Vagina (tissue), 2 donors: Measurements from ENCODE around the gene CLDN7. TPM values are rescaled to one million over a fixed set of nuclear protein-coding genes. Genes with fewer than 3 reads are reported as not detected.

ENCODE experiments used
- DNase-seq, 2 donors: peaks; one replicate each; pipeline ENCODE4 v3.0.0-alpha.2; 2017; ENCODE audit errors: extremely low spot score in 2 of 2
- H3K27ac ChIP-seq: fragments of 200-600 bp; sonication (generic); one replicate; pipeline ENCODE4 v1.5.1; 2019
- H3K27me3 ChIP-seq: fragments of 200-600 bp; sonication (generic); one replicate; pipeline ENCODE4 v1.5.1; 2019
- H3K36me3 ChIP-seq, 2 donors: fragments of 200-600 bp; sonication (generic); one replicate each; pipeline ENCODE4 v1.5.1; 2017 to 2019
- H3K4me1 ChIP-seq: fragments of 200-600 bp; sonication (generic); one replicate; pipeline ENCODE4 v1.5.1; 2019
- H3K4me3 ChIP-seq, 2 donors: fragments of 200-600 bp; sonication (generic); 1 replicate in 1 of 2; 2 replicates in 1 of 2; pipeline ENCODE4 v1.5.1; 2016 to 2019
- H3K9me3 ChIP-seq: fragments of 200-600 bp; sonication (generic); one replicate; pipeline ENCODE4 v1.5.1; 2019
- CTCF ChIP-seq, 3 experiments: fragments of 450-650 bp in 2 of 3; fragments of 200-600 bp in 1 of 3; sonication (generic) in 1 of 3; IDR thresholded peaks; one replicate each; pipeline ENCODE4 v1.5.1; 2017 to 2019; ENCODE audit warnings: antibody characterized with exemption in 3 of 3, mild to moderate bottlenecking in 2 of 3, moderate library complexity in 2 of 3
- POLR2A ChIP-seq, 2 donors: fragments of 450-650 bp; IDR thresholded peaks; one replicate each; pipeline ENCODE4 v1.6.1; 2017; ENCODE audit warnings: antibody characterized with exemption in 2 of 2, mild to moderate bottlenecking in 2 of 2, moderate library complexity in 2 of 2
- POLR2AphosphoS5 ChIP-seq, 2 donors: sonication (generic); formaldehyde crosslinking; IDR thresholded peaks; one replicate each; pipeline ENCODE4 v1.9.0; 2017; ENCODE audit warnings: antibody characterized with exemption in 2 of 2, mild to moderate bottlenecking in 2 of 2, low read depth in 1 of 2; ENCODE audit not compliant: insufficient read depth in 1 of 2
- intact Hi-C: fragments of 100-400 bp; cut with DNase I; formaldehyde crosslinking; loops from one replicate; pipeline ENCODE4 v1.15.1; 2023
- total RNA-seq: library from RNA; depleted of rRNA; stranded (reverse); fragments of >200 nt; gene quantifications from one replicate; pipeline ENCODE4 v1.2.3, GENCODE V29; 2016

The CLDN7 gene
- total RNA-seq, 1 donor from 2014 or later, result 75.9 TPM

DNA sequence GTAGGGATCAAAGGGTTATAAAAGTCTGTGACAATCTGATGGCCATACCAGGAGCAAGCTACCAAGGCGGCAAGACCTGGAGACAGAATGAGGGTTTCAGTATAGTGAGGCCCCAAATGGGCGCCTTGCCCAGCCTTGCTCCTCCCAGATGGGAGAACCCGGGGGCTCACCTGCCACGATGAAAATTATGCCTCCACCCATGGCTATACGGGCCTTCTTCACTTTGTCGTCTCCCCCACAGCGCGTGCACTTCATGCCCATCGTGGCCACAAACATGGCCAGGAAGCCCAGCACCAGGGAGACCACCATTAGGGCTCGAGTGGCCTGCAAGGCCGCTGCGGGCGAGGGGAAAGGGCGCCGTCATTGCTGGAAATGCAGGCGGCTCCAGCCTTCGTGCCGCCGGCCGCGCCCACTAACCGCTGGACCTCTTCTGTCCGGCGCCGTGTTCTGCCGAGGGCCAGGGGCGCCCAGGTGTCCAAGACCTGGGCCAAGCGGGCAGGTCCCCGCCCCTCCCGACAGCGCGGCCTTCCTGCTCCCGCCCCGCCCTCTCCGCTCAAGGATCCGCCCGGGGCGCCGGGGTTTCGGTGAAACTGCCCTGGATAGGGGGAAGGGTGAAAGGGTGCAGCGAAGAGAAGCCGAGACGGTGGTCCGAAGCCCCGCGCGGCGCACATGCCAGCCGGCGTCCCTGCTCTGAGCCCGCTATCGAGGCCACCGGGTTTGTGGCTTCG is 1.5 kb downstream of the CLDN7 start:
- Histone ChIP-seq H3K27me3 (peaks cover 11% of the 10 kb centered on the region), H3K4me3 (peak overlapping the region; percentile 44 to 58), H3K36me3 (peaks cover 0 to 6% of the 10 kb centered on the region in 2 donors), H3K9me3 (no peaks in the 10 kb centered on the region), H3K4me1 (peaks cover 36% of the 10 kb centered on the region), H3K27ac (peak overlapping the region; percentile 47)
- intact Hi-C loops, result loop anchor here (5.0 kb wide), 1 partner anchor 526 kb away; no protein-coding TSS in a partner anchor
- DNase-seq, result no peak
- TF ChIP-seq CTCF (IDR thresholded peaks at IDR 0.05) (no peak), POLR2A (IDR thresholded peaks at IDR 0.05) (no peak), POLR2AphosphoS5 (IDR thresholded peaks at IDR 0.05; ENCODE audit: insufficient read depth in 1 of 2, low read depth in 1 of 2) (peak in 1 of 2 donors; percentile 35)

DNA sequence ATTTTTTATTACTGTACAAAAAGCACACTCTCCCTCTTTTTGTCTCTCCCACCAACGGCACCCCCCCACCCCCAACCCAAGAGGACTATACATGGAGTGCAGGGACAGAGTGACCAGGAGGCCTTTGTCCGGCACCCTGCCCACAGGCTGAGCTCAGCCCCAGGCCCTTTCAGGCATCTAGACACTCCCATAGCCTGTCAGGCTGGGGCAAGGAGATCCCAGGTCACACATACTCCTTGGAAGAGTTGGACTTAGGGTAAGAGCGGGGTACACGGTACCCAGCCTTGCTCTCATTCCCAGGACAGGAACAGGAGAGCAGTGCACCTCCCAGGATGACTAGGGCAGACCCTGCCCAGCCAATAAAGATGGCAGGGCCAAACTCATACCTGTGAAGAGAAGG is 2.1 kb downstream of the CLDN7 start:
- peak overlapping the region in 1 of 2 donors; percentile 44 for H3K4me3 ChIP-seq
- peaks cover 0 to 12% of the 10 kb centered on the region in 2 donors for H3K36me3 ChIP-seq
- DNase-seq, result no peak
- peaks cover 36% of the 10 kb centered on the region for H3K4me1 ChIP-seq
- intact Hi-C loops, result loop anchor here (5.0 kb wide), 1 partner anchor 527 kb away; no protein-coding TSS in a partner anchor
- peaks cover 11% of the 10 kb centered on the region for H3K27me3 ChIP-seq
- no peak overlapping the region for H3K27ac ChIP-seq
- H3K9me3 ChIP-seq, result no peaks in the 10 kb centered on the region
- TF ChIP-seq CTCF (IDR thresholded peaks at IDR 0.05) (no peak), POLR2AphosphoS5 (IDR thresholded peaks at IDR 0.05; ENCODE audit: insufficient read depth in 1 of 2, low read depth in 1 of 2) (no peak), POLR2A (IDR thresholded peaks at IDR 0.05) (no peak)

DNA sequence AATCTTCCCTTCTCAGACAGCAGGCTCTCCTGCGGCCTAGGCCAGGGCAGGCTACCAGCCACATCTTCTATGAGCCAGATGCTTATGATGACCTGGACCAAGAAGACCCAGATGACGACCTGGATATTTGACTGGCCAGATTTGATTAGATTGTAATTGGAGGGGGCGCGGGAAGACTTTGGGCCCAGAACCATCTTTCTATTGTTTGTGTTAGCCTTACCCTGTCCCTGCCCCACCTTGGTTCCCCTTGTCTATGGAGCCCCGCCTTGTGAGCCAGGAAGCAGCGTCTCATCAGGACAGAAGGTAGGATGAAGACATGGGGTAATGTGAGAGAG is 2.8 kb downstream of the CLDN7 start:
- Histone ChIP-seq H3K36me3 (peaks cover 0 to 15% of the 10 kb centered on the region in 2 donors), H3K27me3 (peaks cover 11% of the 10 kb centered on the region), H3K4me3 (no peak overlapping the region), H3K27ac (no peak overlapping the region), H3K4me1 (peaks cover 36% of the 10 kb centered on the region), H3K9me3 (no peaks in the 10 kb centered on the region)
- no peak for TF ChIP-seq POLR2A (IDR thresholded peaks at IDR 0.05)
- no peak for DNase-seq
- intact Hi-C loops, result loop anchor here (10.0 kb wide), 1 partner anchor 305 kb away; the partner anchor contains the start of gene SENP3

- intact Hi-C loops, result loop anchor here (10.0 kb wide), 1 partner anchor 306 kb away; the partner anchor contains the start of gene SENP3
- no peak for DNase-seq
- Histone ChIP-seq H3K4me1 (peaks cover 34% of the 10 kb centered on the region), H3K27me3 (peaks cover 11% of the 10 kb centered on the region), H3K9me3 (no peaks in the 10 kb centered on the region), H3K27ac (no peak overlapping the region), H3K36me3 (peaks cover 0 to 15% of the 10 kb centered on the region in 2 donors), H3K4me3 (no peak overlapping the region)
- no peak for TF ChIP-seq CTCF (IDR thresholded peaks at IDR 0.05)
- TF ChIP-seq POLR2AphosphoS5 (IDR thresholded peaks at IDR 0.05; ENCODE audit: insufficient read depth in 1 of 2, low read depth in 1 of 2), result peak in 1 of 2 donors; percentile 11
- no peak for TF ChIP-seq POLR2A (IDR thresholded peaks at IDR 0.05)
These were observed 3.3 kb downstream of the CLDN7 start for GRCh38 chr17:7258731-7259554.

DNA sequence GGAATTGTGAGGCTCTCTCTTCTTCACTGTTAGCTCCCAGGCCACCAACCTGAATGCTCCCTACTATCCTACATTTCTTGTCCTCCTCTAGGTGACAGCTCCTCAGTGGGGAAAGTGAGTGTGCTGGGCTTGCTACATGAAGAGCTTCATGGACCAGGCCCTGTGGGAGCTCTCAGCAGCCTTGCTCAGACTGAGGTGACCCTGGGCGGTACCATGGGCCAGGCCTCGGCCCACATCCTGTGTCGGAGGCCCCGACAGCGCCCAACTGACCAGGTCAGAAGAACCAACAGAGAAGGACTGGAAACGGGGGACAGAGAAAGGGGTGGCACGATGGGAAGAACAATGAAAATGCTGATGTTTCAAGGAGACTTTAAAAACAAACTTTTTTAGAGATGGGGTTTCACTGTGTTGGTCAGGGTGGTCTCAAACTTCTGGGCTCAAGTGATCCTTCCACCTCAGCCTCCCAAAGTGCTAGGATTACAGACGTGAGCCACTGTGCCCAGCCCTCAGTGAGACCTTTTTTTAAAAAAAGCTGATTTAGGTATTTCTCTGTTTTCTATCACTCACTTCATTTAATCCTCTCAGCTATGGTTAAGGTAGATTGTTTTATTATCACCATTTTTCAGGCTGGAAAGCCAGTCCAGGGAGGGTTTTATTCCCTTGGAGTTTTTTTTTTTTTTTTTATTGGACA is 5.4 kb downstream of the CLDN7 start:
- intact Hi-C loops, result loop anchor here (10.0 kb wide), 1 partner anchor 308 kb away; the partner anchor contains the start of gene SENP3
- peaks cover 29% of the 10 kb centered on the region for H3K4me1 ChIP-seq
- peaks cover under 1% of the 10 kb centered on the region for H3K27me3 ChIP-seq
- no peak for DNase-seq
- H3K4me3 ChIP-seq, result no peak overlapping the region
- no peak overlapping the region for H3K27ac ChIP-seq
- H3K36me3 ChIP-seq, result peaks cover 0 to 15% of the 10 kb centered on the region in 2 donors
- H3K9me3 ChIP-seq, result no peaks in the 10 kb centered on the region
- TF ChIP-seq CTCF (IDR thresholded peaks at IDR 0.05), result no peak
